Choroid plexus epithelial cell (primary cell): ENCODE measurements around the gene PLAAT4.
"Not testable (repeated sequence)": the region's sequence is repeated elsewhere in the genome, so short reads cannot be mapped to it uniquely, and the experiment has no call there.

Experiments
- DNase-seq: peaks from one replicate; pipeline ENCODE4 v3.0.0-alpha.2; 2010; ENCODE audit warnings: low read depth
- H3K4me3 ChIP-seq: 2 replicates; pipeline ENCODE4 v1.5.1; 2011; ENCODE audit warnings: low read depth, mild to moderate bottlenecking, control low read depth, low read length, moderate library complexity
- CTCF ChIP-seq: conservative IDR thresholded peaks from 2 replicates; pipeline ENCODE4 v1.5.1; 2011; ENCODE audit warnings: low read depth, mild to moderate bottlenecking, control low read depth, inconsistent platforms, low read length, moderate library complexity

The PLAAT4 gene

GRCh38 chr11:63547061-63547460, 10.5 kb downstream of the PLAAT4 start:
- TF ChIP-seq CTCF = no peak
- no peak for DNase-seq
- H3K4me3 ChIP-seq = no peak overlapping the region

DNA sequence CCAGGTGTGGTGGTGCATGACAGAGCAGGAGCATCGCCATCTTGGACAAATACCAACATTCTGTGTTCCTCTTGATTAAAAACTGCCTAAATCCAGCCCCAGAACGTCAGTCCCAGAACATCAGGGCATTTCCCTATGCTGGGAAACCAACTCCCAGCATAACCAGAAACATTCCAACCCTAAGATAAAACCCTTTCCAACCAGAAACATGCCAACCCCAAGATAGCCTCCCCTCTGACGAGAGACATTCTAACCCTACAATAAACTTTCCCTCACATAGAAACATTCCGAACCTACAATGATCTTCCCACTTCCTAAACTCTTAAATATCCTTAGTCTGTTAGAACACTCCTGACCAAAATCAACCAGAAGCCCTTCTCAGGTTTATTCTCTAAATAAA, 11.6 kb downstream of the PLAAT4 start:
- H3K4me3 ChIP-seq = no peak overlapping the region
- TF ChIP-seq CTCF = no peak
- no peak for DNase-seq

GRCh38 chr11:63549411-63549810, 12.8 kb downstream of the PLAAT4 start:
- DNase-seq = no peak
- no peak for TF ChIP-seq CTCF
- H3K4me3 ChIP-seq = no peak overlapping the region

GRCh38 chr11:63550156-63550700, 13.6 kb downstream of the PLAAT4 start:
- not testable (repeated sequence) for H3K4me3 ChIP-seq, DNase-seq

DNA sequence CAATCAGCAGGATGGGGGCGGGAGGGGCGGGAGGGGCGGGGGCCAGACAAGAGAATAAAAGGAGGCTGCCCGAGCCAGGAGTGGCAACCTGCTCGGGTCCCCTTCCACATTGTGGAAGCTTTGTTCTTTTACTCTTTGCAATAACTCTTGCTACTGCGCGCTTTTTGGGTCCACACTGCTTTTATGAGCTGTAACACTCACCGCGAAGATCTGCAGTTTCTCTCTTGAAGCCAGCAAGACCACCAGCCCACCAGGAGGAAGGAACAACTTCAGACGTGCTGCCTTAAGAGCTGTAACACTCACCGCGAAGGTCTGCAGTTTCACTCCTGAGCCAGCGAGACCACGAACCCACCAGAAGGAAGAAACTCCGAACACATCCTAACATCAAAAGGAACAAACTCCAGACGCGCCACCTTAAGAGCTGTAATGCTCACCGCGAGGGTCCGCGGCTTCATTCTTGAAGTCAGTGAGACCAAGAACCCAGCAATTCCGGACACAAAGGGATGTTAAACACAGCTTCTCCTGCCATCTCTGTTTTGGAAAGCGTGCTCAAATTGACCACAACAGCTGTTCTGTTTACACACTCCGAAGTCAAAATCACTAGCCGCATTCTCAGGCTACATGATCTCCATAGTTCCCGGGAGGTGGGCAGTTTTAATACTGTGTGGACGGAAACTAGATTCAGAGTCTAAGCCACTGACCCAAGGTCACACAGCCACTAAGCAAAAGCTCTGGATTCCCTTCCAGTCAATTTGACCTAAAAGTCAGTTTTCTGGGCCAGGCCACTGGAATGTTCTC, 14.7 kb downstream of the PLAAT4 start:
- no peak for DNase-seq
- H3K4me3 ChIP-seq = no peak overlapping the region
- TF ChIP-seq CTCF = no peak

DNA sequence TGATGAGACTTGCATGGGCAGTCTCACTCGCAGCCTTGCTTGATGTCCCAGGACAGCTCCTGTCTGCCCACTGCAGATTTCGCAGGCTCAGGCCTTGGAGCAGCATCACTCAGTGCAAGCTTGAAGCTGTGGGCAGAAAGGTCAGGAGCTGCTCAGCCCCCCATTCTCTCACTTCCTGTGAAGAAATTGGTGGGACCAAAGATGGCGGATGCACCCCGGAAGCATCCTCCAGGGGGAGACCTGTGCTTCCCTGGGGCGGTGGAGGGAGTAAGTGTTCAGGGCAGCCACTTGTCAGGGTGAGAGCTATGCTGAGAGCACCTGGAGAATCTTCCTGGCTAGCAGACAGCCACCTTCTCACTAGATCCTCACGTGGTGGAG, 15.3 kb downstream of the PLAAT4 start:
- no peak overlapping the region for H3K4me3 ChIP-seq
- no peak for DNase-seq
- no peak for TF ChIP-seq CTCF

- no peak for TF ChIP-seq CTCF
- H3K4me3 ChIP-seq = no peak overlapping the region
- DNase-seq = no peak
Measured at GRCh38 chr11:63552921-63553320, 16.3 kb downstream of the PLAAT4 start.
